Measurements from ENCODE around the gene PAXX. TPM values are rescaled to one million over a fixed set of nuclear protein-coding genes. Genes with fewer than 3 reads are reported as not detected.

PAXX gene
- total RNA-seq, 1 donor from 2014 or later = 87.0 TPM

DNA sequence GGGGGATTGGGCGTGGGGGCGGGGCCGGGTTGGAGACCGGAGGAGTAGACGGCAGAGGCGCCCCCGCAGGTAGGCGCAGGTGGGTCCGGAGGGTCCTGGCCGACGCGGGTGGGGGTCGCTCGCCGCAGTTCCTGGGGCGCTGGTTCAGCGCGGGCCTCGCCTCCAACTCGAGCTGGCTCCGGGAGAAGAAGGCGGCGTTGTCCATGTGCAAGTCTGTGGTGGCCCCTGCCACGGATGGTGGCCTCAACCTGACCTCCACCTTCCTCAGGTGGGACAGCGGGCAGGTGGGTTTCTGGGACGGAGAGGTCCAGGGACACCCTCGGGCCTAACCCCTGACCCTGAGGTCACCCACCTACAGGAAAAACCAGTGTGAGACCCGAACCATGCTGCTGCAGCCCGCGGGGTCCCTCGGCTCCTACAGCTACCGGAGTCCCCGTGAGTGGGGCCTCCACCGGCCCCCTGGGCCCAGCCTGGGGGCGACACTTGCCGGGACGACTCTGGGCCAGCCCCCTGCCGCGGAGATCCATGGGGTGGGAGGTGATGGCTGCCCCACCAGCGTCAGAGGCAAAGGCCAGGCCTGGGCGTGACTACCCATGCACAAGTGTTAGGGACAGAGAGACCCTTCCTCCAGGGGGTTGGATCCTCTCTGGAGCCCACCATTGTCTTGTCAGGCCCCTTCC lies 13.2 kb upstream of the PAXX start:
- no peak for DNase-seq (ENCODE audit: low spot score in 2 of 2)
- Histone ChIP-seq H3K4me1 (peaks cover 7 to 8% of the 10 kb centered on the region in 2 donors), H3K27me3 (no peaks in the 10 kb centered on the region), H3K27ac (no peak overlapping the region), H3K9me3 (no peaks in the 10 kb centered on the region), H3K4me3 (no peak overlapping the region), H3K36me3 (no peaks in the 10 kb centered on the region)
- intact Hi-C loops (cut with DNase I) = no loop called here
- no peak for TF ChIP-seq CTCF (IDR thresholded peaks at IDR 0.05)

- Histone ChIP-seq H3K4me3 (no peak overlapping the region), H3K27ac (no peak overlapping the region)
Observed at GRCh38 chr9:136979769-136980587, 12.2 kb upstream of the PAXX start.

DNA sequence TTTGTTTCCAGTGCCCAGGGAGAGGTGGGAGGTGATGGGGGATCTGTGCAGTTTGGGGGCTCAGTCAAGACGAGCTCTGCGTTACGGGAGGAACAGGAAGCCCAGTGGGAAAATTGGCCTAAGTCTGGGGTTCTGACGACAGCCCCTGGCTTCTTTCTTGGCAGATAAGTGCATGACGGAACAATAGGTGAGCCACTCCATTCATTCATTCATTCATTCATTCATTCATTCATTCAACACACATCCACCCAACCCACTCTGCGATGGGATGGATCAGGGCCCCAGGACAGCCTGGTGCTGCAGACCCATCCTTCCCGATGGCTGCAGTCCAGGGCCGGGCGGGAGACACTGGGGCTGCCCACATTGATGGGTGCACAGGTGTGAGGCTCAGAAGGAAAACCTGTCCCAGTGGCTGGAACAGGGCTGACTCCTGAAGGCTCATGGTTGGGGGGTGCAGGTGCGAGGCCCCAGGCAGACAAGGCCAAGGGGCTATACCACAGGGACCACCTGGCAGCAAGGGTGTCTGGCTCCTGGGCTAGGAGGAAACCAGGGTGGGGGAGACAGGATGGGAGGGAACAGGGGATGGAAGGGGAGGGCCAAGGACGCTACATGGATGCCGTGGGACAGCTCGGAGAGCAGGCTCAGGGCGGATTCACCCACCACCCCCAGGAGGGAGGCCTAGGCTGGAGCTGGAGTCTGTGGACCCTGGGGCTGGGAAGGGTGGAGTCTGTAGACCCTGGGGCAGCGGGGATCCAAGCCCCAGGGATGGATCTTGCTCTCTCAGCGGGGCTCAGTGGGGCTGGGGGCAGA lies 11.3 kb upstream of the PAXX start:
- no peak for TF ChIP-seq CTCF (IDR thresholded peaks at IDR 0.05)
- Histone ChIP-seq H3K27me3 (peaks cover 5% of the 10 kb centered on the region), H3K36me3 (no peaks in the 10 kb centered on the region), H3K27ac (no peak overlapping the region), H3K4me1 (peaks cover 7 to 8% of the 10 kb centered on the region in 2 donors), H3K9me3 (no peaks in the 10 kb centered on the region), H3K4me3 (no peak overlapping the region)
- DNase-seq (ENCODE audit: low spot score in 2 of 2) = no peak
- intact Hi-C loops (cut with DNase I) = no loop called here

More at GRCh38 chr9:136979769-136980587, 12.2 kb upstream of the PAXX start:
- DNase-seq (ENCODE audit: low spot score in 2 of 2) = no peak
- H3K27me3 ChIP-seq = peaks cover 4% of the 10 kb centered on the region
- H3K36me3 ChIP-seq = no peaks in the 10 kb centered on the region
- H3K4me1 ChIP-seq = peaks cover 7 to 8% of the 10 kb centered on the region in 2 donors
- H3K9me3 ChIP-seq = no peaks in the 10 kb centered on the region
- intact Hi-C loops (cut with DNase I) = no loop called here
- TF ChIP-seq CTCF (IDR thresholded peaks at IDR 0.05) = no peak

DNA sequence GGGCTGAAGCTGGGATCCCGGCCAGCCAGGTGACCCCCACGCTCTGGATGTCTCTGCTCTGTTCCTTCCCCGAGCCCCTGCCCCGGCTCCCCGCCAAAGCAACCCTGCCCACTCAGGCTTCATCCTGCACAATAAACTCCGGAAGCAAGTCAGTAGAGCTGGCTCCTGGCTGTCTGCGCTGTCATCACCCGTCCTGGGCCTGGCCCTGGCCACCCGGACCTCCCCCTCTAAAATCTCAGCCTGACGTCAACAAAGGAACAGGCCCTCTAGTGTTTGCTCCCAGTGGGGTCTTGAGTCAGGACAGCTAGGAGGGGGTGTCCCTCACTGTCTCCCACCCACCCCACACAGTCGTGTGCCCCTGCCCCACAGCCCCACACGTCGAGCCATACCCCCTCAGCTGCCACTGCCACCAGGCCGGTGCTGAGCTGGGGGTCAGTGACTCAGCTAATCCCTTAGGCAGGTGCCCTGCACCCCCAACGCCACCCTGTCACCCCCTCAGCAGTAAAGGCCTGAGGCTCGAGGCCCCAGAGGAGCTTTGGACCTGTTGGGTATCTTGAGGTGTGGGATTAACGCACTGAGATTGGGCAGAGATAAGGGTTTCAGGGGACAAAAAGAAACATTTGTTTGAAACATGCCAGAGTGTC lies 10.5 kb upstream of the PAXX start:
- Histone ChIP-seq H3K4me1 (peaks cover 7 to 8% of the 10 kb centered on the region in 2 donors), H3K4me3 (no peak overlapping the region), H3K9me3 (no peaks in the 10 kb centered on the region), H3K36me3 (no peaks in the 10 kb centered on the region), H3K27ac (no peak overlapping the region), H3K27me3 (peaks cover 5% of the 10 kb centered on the region)
- DNase-seq (ENCODE audit: low spot score in 2 of 2) = no peak
- intact Hi-C loops (cut with DNase I) = no loop called here
- TF ChIP-seq CTCF (IDR thresholded peaks at IDR 0.05) = no peak
